ENCODE results near the gene PHF10.

PHF10 gene

DNA sequence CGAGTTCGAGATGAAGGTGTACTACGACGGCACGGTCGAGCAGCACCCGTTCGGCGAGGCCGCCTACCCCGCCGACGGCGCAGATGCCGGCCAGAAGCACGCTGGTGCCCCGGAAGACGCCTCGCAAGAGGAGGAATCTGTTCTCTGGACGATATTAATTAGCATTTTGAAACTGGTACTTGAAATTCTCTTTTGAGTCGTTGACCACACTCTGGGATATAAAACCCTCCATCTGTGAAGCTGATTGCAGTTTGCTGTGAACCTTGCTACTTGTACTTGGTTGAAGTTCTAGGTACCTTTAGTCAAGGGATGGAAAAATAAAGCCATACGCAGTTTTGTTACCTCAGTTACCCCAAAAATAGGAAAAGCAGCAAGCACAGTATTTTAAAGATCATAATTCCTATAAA, 21.5 kb downstream of the PHF10 start:
- Histone ChIP-seq H3K4me2 (ENCODE audit: low read length) (peak overlapping the region; percentile 91), H3K79me1 (ENCODE audit: low read length) (peaks cover 10% of the 10 kb centered on the region), H3K27me3 (ENCODE audit: insufficient read depth, low read length) (no peaks in the 10 kb centered on the region), H2BK12ac (ENCODE audit: low read length) (no peak overlapping the region), H2BK5ac (ENCODE audit: low read depth, low read length, poor library complexity) (no peak overlapping the region), H3K9ac (ENCODE audit: low read length) (peak overlapping the region; percentile 93), H2AFZ (ENCODE audit: insufficient read depth, low read length, poor library complexity) (peak overlapping the region; percentile 65), H3K4me1 (ENCODE audit: control insufficient read depth in 1 of 2, insufficient read depth in 2 of 2, low read length in 2 of 2) (peaks cover 2 to 8% of the 10 kb centered on the region in 2 experiments), H3K23ac (ENCODE audit: low read length) (peak overlapping the region; percentile 9), H3K9me3 (ENCODE audit: insufficient read depth, low read depth, low read length) (peaks cover 4% of the 10 kb centered on the region), H3K14ac (ENCODE audit: low read length) (no peak overlapping the region), H4K91ac (ENCODE audit: low read depth, low read length) (peak overlapping the region; percentile 68), H3K79me2 (ENCODE audit: control insufficient read depth, insufficient read depth, low read length, poor library complexity) (peaks cover 12% of the 10 kb centered on the region), H3K4me3 (ENCODE audit: low read depth, low read length) (peak overlapping the region; percentile 94), H4K8ac (ENCODE audit: low read depth, low read length) (peak overlapping the region; percentile 92), H3K4ac (ENCODE audit: low read depth, low read length) (peak overlapping the region; percentile 70), H2AK5ac (ENCODE audit: low read length) (no peak overlapping the region), H2BK120ac (ENCODE audit: insufficient read depth, low read length, poor library complexity) (no peak overlapping the region), H3K27ac (ENCODE audit: low read depth, low read length) (no peak overlapping the region), H3K18ac (ENCODE audit: low read length) (no peak overlapping the region), H4K12ac (ENCODE audit: low read depth, low read length) (peak overlapping the region; percentile 93), H3K36me3 (ENCODE audit: control insufficient read depth in 1 of 2, insufficient read depth in 2 of 2, low read length in 2 of 2) (peaks cover 5 to 13% of the 10 kb centered on the region in 2 experiments)
- DNase-seq, result no peak
- no CpG with 5 or more reads among the region's 22 CpGs for WGBS (ENCODE audit: extremely low coverage, insufficient coverage, insufficient read length)

DNA sequence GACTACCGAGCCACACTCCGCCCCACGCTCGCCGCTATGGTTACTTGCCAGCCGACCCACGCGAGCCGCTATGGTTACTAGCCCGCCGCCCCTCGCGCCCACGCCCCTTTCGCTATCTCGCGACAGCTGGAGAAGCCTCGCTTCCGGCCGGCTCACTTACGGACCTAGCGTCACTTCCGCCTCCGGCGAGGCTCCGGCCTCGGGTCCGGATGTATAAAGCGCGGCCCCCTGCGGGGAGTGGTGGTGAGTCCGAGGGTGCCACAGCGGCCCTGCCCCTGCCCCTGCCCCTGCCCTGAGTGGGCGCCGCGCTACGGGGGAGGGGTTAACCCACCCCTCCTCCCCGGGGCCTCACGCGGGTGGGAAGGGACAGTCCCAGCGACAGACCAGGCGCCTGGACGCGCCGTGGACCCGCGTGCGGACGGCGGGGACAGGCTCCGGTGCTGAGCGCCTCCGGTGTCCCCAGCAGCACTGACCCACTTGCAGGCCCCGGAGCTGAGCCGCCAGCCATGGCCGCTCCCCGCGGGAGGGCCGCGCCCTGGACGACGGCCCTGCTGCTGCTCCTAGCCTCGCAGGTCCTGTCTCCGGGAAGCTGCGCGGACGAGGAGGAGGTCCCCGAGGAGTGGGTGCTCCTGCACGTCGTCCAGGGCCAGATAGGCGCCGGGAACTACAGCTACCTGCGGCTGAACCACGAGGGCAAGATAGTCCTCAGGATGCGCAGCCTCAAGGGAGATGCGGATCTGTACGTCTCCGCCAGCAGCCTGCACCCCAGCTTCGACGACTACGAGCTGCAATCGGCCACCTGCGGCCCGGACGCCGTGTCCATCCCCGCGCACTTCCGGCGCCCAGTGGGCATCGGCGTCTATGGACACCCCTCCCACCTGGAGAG, 22.1 kb downstream of the PHF10 start, which contains the start of the genes C6orf120 and WDR27:
TSS of gene C6orf120 (plus strand) at position 173 of the 886 bp plus-strand sequence. CDS start at position 507, 334 bp downstream.
TSS of gene WDR27 (minus strand) at position 76 of the 886 bp plus-strand sequence. CDS start 13,024 bp downstream, outside the sequence.
- Histone ChIP-seq H3K23ac (ENCODE audit: low read length) (peak within 1 kb of the TSS; percentile 9), H3K27ac (ENCODE audit: low read depth, low read length) (peak within 1 kb of the TSS; percentile 76), H4K12ac (ENCODE audit: low read depth, low read length) (peak within 1 kb of the TSS; percentile 93), H2AFZ (ENCODE audit: insufficient read depth, low read length, poor library complexity) (peak within 1 kb of the TSS; percentile 65), H2BK12ac (ENCODE audit: low read length) (no peak within 1 kb of the TSS), H3K79me1 (ENCODE audit: low read length) (peaks cover 10% of the 10 kb centered on the region), H3K9ac (ENCODE audit: low read length) (peak within 1 kb of the TSS; percentile 94), H3K27me3 (ENCODE audit: insufficient read depth, low read length) (no peaks in the 10 kb centered on the region), H3K4me3 (ENCODE audit: low read depth, low read length) (peak within 1 kb of the TSS; percentile 94), H4K8ac (ENCODE audit: low read depth, low read length) (peak within 1 kb of the TSS; percentile 92), H4K91ac (ENCODE audit: low read depth, low read length) (peak within 1 kb of the TSS; percentile 68), H3K79me2 (ENCODE audit: control insufficient read depth, insufficient read depth, low read length, poor library complexity) (peaks cover 12% of the 10 kb centered on the region), H3K18ac (ENCODE audit: low read length) (peak within 1 kb of the TSS; percentile 73), H3K14ac (ENCODE audit: low read length) (peak within 1 kb of the TSS; percentile 91), H2BK5ac (ENCODE audit: low read depth, low read length, poor library complexity) (peak within 1 kb of the TSS; percentile 49), H3K4me2 (ENCODE audit: low read length) (peak within 1 kb of the TSS; percentile 91), H2BK120ac (ENCODE audit: insufficient read depth, low read length, poor library complexity) (peak within 1 kb of the TSS; percentile 75), H3K4me1 (ENCODE audit: control insufficient read depth in 1 of 2, insufficient read depth in 2 of 2, low read length in 2 of 2) (peaks cover 2 to 8% of the 10 kb centered on the region in 2 experiments), H3K36me3 (ENCODE audit: control insufficient read depth in 1 of 2, insufficient read depth in 2 of 2, low read length in 2 of 2) (peaks cover 3 to 12% of the 10 kb centered on the region in 2 experiments), H2AK5ac (ENCODE audit: low read length) (peak within 1 kb of the TSS; percentile 34), H3K9me3 (ENCODE audit: insufficient read depth, low read depth, low read length) (peaks cover 4% of the 10 kb centered on the region), H3K4ac (ENCODE audit: low read depth, low read length) (peak within 1 kb of the TSS; percentile 70)
- no CpG with 5 or more reads among the region's 92 CpGs for WGBS (ENCODE audit: extremely low coverage, insufficient coverage, insufficient read length)
- DNase-seq, result peak; percentile 97 to 99

DNA sequence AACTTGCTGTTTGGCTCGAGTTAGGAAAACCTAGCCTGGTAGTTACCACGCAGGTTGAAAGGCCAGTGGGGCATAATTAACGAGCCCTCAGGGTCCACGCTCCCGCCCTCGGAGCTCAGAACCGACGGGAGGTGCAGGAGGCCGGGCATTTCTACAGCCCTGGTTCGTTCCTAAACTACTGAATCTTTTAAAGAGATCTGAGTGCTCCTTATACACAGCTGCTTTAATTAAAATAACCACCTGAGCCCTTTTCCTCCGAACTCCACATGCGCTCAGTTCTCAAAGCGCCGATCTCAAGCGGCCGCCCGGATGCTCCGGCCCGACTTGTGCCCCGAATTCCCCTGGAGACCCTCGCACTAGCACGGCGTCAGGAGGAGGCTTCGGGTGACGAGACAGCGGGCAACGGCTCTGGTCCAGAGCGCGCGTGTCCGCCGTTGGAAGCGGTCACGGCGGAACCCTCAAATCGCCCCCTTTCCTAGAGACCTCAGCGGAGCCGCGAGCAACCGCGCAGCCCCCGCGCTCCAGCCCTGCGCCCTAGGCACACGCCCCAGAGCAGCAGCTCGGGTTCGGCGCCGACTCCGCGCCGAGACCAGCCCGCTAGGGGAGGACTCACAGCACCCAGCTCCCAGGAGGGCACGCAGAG, 22.9 kb downstream of the PHF10 start:
- Histone ChIP-seq H3K9ac (ENCODE audit: low read length) (peak overlapping the region; percentile 94), H3K4me2 (ENCODE audit: low read length) (peak overlapping the region; percentile 87), H3K27me3 (ENCODE audit: insufficient read depth, low read length) (no peaks in the 10 kb centered on the region), H3K9me3 (ENCODE audit: insufficient read depth, low read depth, low read length) (peaks cover 4% of the 10 kb centered on the region), H3K79me2 (ENCODE audit: control insufficient read depth, insufficient read depth, low read length, poor library complexity) (peaks cover 12% of the 10 kb centered on the region), H3K14ac (ENCODE audit: low read length) (peak overlapping the region; percentile 62), H2BK5ac (ENCODE audit: low read depth, low read length, poor library complexity) (no peak overlapping the region), H3K4me1 (ENCODE audit: control insufficient read depth in 1 of 2, insufficient read depth in 2 of 2, low read length in 2 of 2) (peaks cover 2 to 8% of the 10 kb centered on the region in 2 experiments), H2BK120ac (ENCODE audit: insufficient read depth, low read length, poor library complexity) (peak overlapping the region; percentile 75), H4K91ac (ENCODE audit: low read depth, low read length) (peak overlapping the region; percentile 41), H4K12ac (ENCODE audit: low read depth, low read length) (peak overlapping the region; percentile 89), H3K23ac (ENCODE audit: low read length) (no peak overlapping the region), H3K4me3 (ENCODE audit: low read depth, low read length) (peak overlapping the region; percentile 94), H3K27ac (ENCODE audit: low read depth, low read length) (peak overlapping the region; percentile 16), H2AFZ (ENCODE audit: insufficient read depth, low read length, poor library complexity) (peak overlapping the region; percentile 41), H4K8ac (ENCODE audit: low read depth, low read length) (peak overlapping the region; percentile 87), H3K79me1 (ENCODE audit: low read length) (peaks cover 10% of the 10 kb centered on the region), H2AK5ac (ENCODE audit: low read length) (no peak overlapping the region), H3K36me3 (ENCODE audit: control insufficient read depth in 1 of 2, insufficient read depth in 2 of 2, low read length in 2 of 2) (peaks cover 3 to 12% of the 10 kb centered on the region in 2 experiments), H2BK12ac (ENCODE audit: low read length) (no peak overlapping the region), H3K4ac (ENCODE audit: low read depth, low read length) (peak overlapping the region; percentile 28), H3K18ac (ENCODE audit: low read length) (peak overlapping the region; percentile 71)
- no CpG with 5 or more reads among the region's 54 CpGs for WGBS (ENCODE audit: extremely low coverage, insufficient coverage, insufficient read length)
- peak; percentile 13 to 39 for DNase-seq

DNA sequence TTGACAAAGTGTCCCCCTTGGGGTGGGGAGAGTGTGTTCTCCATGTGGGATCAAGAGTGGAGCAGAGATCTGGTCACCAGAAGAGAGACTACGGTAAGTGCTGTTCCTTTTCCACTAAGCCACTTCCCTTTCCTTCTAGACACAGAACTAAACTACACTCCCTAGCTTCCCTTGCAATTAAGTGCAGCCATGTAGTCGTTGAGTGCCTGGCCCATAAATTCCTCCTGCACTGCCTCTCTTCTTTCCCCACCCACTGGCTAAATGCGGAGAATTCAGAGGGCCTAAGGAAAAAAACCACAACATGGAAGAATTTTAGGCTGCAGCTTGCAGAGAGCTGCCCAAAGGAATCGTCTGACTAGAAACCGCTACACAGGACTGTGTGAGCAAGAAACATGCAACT, 24.0 kb downstream of the PHF10 start:
- Histone ChIP-seq H4K91ac (ENCODE audit: low read depth, low read length) (no peak overlapping the region), H2BK120ac (ENCODE audit: insufficient read depth, low read length, poor library complexity) (no peak overlapping the region), H3K14ac (ENCODE audit: low read length) (no peak overlapping the region), H3K27ac (ENCODE audit: low read depth, low read length) (no peak overlapping the region), H3K9me3 (ENCODE audit: insufficient read depth, low read depth, low read length) (peaks cover 6% of the 10 kb centered on the region), H3K4me1 (ENCODE audit: control insufficient read depth in 1 of 2, insufficient read depth in 2 of 2, low read length in 2 of 2) (peaks cover 2 to 11% of the 10 kb centered on the region in 2 experiments), H2BK5ac (ENCODE audit: low read depth, low read length, poor library complexity) (no peak overlapping the region), H2AFZ (ENCODE audit: insufficient read depth, low read length, poor library complexity) (no peak overlapping the region), H3K18ac (ENCODE audit: low read length) (no peak overlapping the region), H3K4ac (ENCODE audit: low read depth, low read length) (no peak overlapping the region), H3K27me3 (ENCODE audit: insufficient read depth, low read length) (no peaks in the 10 kb centered on the region), H3K9ac (ENCODE audit: low read length) (no peak overlapping the region), H3K79me1 (ENCODE audit: low read length) (peaks cover 10% of the 10 kb centered on the region), H4K8ac (ENCODE audit: low read depth, low read length) (no peak overlapping the region), H3K23ac (ENCODE audit: low read length) (no peak overlapping the region), H2BK12ac (ENCODE audit: low read length) (no peak overlapping the region), H4K12ac (ENCODE audit: low read depth, low read length) (no peak overlapping the region), H3K4me2 (ENCODE audit: low read length) (peak overlapping the region; percentile 41), H3K4me3 (ENCODE audit: low read depth, low read length) (no peak overlapping the region), H2AK5ac (ENCODE audit: low read length) (no peak overlapping the region), H3K36me3 (ENCODE audit: control insufficient read depth in 1 of 2, insufficient read depth in 2 of 2, low read length in 2 of 2) (peaks cover 3 to 15% of the 10 kb centered on the region in 2 experiments), H3K79me2 (ENCODE audit: control insufficient read depth, insufficient read depth, low read length, poor library complexity) (peaks cover 12% of the 10 kb centered on the region)
- DNase-seq, result no peak
- WGBS (ENCODE audit: extremely low coverage, insufficient coverage, insufficient read length), result no CpG with 5 or more reads among the region's 5 CpGs

Measured in trophoblast cell (in vitro differentiated cells and primary cell).